ENCODE measurements around the gene BOD1L2.

Gene BOD1L2

DNA sequence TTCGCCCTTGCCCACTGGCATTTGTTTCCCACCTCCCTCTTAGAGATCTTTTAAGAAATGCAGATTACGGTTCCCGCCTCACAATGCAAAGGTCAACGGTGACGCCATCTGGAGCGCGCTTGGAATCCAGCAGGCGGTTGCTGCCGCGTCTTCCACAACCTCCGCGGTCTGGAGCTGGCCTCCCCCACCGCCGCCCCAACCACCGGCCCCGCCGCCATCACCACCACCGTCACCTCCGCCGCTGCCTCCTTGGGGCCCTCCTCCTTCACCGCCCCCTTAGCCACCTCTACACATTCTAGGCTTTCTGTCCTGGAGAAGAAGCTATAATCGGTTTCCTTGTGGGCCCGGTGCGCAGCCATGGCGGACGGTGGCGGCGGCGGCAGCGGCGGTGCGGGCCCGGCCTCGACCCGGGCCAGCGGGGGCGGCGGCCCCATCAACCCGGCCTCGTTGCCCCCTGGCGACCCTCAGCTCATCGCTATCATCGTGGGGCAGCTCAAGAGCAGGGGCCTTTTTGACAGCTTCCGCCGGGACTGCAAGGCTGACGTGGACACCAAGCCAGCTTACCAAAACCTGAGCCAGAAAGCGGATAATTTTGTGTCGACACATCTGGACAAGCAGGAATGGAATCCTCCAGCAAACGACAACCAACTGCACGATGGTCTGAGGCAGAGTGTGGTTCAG, at the start of gene BOD1L2:
TSS of gene BOD1L2 (plus strand) at position 132 of the 681 bp plus-strand sequence. CDS start at position 358, 226 bp downstream.
- Mint-ChIP-seq H3K27me3 (peaks cover 16% of the 10 kb centered on the region), H3K27ac (no peak within 1 kb of the TSS), H3K4me1 (peaks cover 4% of the 10 kb centered on the region), H3K4me3 (no peak within 1 kb of the TSS), H3K9me3 (peaks cover 7% of the 10 kb centered on the region), H3K36me3 (peaks cover 2% of the 10 kb centered on the region)
- no peak for DNase-seq (ENCODE audit: low spot score in 2 of 2)
- ATAC-seq (ENCODE audit: low read depth): no peak

DNA sequence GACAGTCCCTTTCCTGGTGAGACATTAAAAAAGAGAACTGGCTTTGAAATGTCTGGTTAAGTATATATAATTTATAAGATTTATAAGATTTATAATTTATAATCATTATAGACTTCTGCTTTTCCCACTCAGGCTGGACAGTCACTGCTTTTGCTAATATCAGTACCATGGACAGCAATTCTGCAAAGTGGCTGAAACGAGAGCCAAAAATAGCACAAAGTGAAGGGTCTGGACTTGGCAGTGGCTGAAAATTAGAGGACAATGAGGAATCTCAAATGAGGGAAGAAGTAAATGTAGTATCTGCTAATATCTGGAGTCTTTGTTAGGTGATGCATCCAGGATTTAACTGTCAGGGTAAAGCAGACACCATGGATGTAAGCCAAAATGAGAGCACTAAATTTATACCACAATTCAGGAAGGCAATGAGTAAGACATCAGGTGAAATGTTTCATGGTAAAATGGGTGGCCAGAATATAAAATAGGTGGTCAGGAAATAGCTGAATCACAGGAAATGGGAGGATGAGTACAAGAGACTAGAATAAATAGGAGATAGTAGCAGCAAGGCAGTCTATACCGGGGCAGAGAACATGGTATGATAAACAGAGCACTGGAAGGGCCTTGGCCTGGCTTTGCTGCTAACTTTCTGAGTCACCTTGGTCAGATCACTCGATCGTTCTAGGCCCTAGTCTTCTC, 39.6 kb upstream of the BOD1L2 start:
- Mint-ChIP-seq H3K9me3 (peaks cover 7% of the 10 kb centered on the region), H3K27ac (no peak overlapping the region), H3K27me3 (peaks cover 15% of the 10 kb centered on the region), H3K36me3 (no peaks in the 10 kb centered on the region), H3K4me1 (no peaks in the 10 kb centered on the region), H3K4me3 (no peak overlapping the region)
- no peak for ATAC-seq (ENCODE audit: low read depth)
- no peak for DNase-seq (ENCODE audit: low spot score in 2 of 2)

DNA sequence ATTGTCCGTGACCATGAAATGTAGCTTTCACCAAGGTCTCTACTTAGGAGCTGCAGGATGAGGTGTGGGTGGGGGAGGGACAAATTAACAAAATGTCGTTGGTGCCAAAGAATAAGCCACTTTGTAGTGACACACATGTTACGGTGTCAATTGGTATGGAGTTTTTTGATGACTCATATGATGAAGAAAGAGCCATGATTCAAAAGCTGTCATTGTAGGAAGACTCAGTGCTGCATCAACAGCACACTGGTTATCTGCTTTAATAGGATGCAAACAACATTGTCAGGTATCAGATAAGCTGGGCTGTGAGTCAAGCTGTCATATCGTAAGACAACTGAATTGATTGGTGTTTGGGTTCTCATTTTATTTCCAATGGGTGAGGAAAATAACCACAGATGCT, 36.6 kb upstream of the BOD1L2 start:
- Mint-ChIP-seq H3K4me1 (no peaks in the 10 kb centered on the region), H3K4me3 (no peak overlapping the region), H3K9me3 (peaks cover 1% of the 10 kb centered on the region), H3K27me3 (peaks cover 13% of the 10 kb centered on the region), H3K27ac (no peak overlapping the region), H3K36me3 (no peaks in the 10 kb centered on the region)
- ATAC-seq (ENCODE audit: low read depth) (no peak), DNase-seq (ENCODE audit: low spot score in 2 of 2) (no peak)

DNA sequence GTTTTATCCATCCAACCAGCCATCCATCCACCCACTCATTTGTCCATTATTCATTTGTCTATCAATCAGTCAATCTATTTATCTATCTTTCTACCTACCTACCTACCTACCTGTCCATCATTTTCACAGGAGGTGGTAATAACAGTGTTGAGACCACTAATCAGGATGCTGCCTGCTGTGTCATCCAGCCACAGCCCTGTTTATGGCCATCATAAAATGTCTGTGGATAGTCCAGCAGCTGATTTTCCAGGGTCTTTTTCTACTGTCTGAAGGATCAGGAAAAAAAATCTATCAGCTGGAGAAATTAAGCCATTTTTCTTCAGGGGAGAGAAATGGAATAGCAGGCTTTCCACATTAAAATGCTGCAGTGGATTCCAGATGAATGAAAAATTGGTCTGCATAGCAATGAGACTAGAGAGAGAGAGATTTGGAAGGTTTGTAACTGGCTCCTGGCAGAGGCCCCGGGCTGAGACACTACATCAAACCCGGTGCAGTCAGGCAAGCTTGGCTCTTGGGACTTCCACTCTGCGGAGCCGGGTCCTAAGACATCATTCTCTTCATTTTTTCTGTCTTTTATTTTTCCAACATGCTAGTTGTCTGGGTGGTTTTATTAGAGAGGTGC, 33.0 kb upstream of the BOD1L2 start:
- no peak for ATAC-seq (ENCODE audit: low read depth)
- no peaks in the 10 kb centered on the region for H3K9me3 Mint-ChIP-seq
- no peaks in the 10 kb centered on the region for H3K4me1 Mint-ChIP-seq
- peaks cover 13% of the 10 kb centered on the region for H3K27me3 Mint-ChIP-seq
- no peak overlapping the region for H3K4me3 Mint-ChIP-seq
- no peak overlapping the region for H3K27ac Mint-ChIP-seq
- no peak for DNase-seq (ENCODE audit: low spot score in 2 of 2)
- H3K36me3 Mint-ChIP-seq: no peaks in the 10 kb centered on the region

DNA sequence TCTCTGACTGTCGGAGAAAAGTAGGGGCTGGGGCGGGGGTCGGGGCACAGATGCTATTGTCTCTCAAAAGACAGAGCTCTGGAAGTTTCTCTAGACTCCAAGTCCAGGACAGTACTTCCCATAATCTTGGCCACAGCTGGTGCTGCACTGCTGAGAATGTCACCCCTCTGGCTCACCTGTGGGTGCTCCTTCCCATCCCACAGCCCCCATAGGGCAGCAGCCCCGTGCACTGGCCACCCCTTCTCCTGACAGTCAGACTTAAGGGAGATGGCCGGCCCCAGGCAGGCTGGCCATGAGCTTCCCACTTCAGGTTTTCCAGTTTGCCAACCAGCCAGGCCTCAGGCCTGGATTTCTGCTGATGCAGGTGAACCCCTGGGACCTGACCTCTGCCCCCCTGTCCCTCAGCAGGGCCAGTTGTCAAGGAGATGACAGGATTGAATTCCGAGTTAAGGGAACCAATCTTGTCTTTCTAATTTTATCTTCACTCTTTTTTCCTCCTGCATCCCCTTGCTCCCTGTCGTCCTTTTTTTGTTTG, 30.2 kb upstream of the BOD1L2 start:
- Mint-ChIP-seq H3K27ac (no peak overlapping the region), H3K36me3 (no peaks in the 10 kb centered on the region), H3K9me3 (no peaks in the 10 kb centered on the region), H3K4me1 (no peaks in the 10 kb centered on the region), H3K27me3 (peaks cover 16% of the 10 kb centered on the region), H3K4me3 (no peak overlapping the region)
- ATAC-seq (ENCODE audit: low read depth) (no peak), DNase-seq (ENCODE audit: low spot score in 2 of 2) (no peak)

DNA sequence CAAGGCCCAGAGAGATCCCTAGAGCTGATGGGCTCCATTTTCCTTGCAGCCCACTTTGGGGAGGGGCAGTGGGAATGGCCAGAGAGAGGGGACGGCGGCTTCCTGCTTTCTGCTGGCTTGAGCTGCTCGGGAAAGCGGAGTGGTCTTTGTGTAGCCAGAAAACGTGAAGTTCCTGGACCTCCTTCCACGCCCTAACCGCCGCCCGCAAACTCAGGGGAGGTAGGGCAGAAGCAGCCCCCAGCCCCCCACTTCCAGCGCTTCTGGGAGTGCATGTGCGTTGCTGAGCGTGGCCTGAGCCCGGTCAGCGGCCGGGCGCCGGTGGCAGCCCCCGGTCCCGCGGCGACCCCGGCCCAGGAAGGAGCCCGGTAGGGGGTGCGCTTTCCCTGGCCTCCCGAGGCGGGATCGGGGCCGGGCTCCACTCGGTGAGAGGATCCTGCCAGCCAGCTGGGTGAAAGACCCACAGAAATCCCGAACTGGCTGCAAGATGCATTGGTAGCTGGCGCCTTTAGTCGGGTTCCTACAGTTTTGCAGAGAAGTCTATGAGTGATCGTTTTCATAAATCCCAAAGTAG, 25.3 kb upstream of the BOD1L2 start:
- no peaks in the 10 kb centered on the region for H3K36me3 Mint-ChIP-seq
- no peaks in the 10 kb centered on the region for H3K9me3 Mint-ChIP-seq
- peaks cover 14% of the 10 kb centered on the region for H3K27me3 Mint-ChIP-seq
- no peaks in the 10 kb centered on the region for H3K4me1 Mint-ChIP-seq
- DNase-seq (ENCODE audit: low spot score in 2 of 2) (no peak), ATAC-seq (ENCODE audit: low read depth) (no peak)
- H3K27ac Mint-ChIP-seq: no peak overlapping the region
- no peak overlapping the region for H3K4me3 Mint-ChIP-seq

DNA sequence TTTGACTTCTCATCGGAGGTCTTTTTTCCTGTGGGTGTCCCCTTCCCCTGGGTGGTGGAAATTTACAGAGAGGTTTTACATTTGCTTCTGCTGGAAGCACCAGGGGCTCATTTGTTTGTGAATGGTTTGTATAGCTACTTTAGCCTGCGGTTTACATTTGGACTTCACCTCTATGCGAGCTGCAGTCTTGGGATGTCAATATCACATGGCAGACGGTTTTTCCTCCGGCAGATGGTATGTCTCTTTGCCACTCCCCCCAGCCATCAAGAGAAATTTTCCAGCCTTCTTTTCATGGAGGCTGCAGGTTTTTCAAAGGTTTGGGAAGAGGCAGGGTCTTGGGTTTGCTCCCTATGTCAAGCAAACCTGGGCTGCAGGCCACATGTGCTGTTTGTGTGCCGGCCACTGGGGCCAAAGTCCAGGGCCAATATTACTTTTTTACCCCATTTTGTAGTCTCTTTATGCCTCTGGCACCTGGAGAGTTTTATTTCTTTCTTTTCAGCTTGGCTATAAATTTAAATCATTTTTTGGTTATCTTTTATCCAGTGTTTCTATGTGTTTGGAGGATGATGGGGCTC, 23.9 kb upstream of the BOD1L2 start:
- no peaks in the 10 kb centered on the region for H3K4me1 Mint-ChIP-seq
- H3K27me3 Mint-ChIP-seq: peaks cover 16% of the 10 kb centered on the region
- DNase-seq (ENCODE audit: low spot score in 2 of 2) (no peak), ATAC-seq (ENCODE audit: low read depth) (no peak)
- H3K27ac Mint-ChIP-seq: no peak overlapping the region
- H3K9me3 Mint-ChIP-seq: no peaks in the 10 kb centered on the region
- H3K4me3 Mint-ChIP-seq: no peak overlapping the region
- no peaks in the 10 kb centered on the region for H3K36me3 Mint-ChIP-seq

DNA sequence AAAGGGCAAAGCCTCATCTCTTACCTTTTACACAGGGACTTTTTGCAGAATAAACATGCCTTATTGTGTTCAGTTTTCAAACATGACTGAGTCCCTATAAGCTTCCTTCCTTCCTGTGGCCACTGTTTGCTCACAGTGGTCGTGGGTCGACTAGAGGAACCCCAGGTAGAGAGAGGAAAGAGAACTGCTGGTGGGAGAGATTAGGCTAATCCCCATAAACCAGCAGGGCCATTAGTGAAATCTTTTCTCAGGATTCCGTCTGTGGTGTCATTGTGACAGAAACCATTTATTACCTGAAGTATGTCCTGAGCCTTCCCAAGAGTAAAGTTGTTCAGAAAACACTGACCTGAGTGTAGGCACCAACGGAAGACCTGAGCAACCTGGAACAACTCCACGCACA, 21.3 kb upstream of the BOD1L2 start:
- H3K4me1 Mint-ChIP-seq: no peaks in the 10 kb centered on the region
- no peaks in the 10 kb centered on the region for H3K36me3 Mint-ChIP-seq
- H3K27me3 Mint-ChIP-seq: peaks cover 19% of the 10 kb centered on the region
- H3K4me3 Mint-ChIP-seq: no peak overlapping the region
- ATAC-seq (ENCODE audit: low read depth): no peak
- DNase-seq (ENCODE audit: low spot score in 2 of 2): no peak
- no peak overlapping the region for H3K27ac Mint-ChIP-seq
- no peaks in the 10 kb centered on the region for H3K9me3 Mint-ChIP-seq

DNA sequence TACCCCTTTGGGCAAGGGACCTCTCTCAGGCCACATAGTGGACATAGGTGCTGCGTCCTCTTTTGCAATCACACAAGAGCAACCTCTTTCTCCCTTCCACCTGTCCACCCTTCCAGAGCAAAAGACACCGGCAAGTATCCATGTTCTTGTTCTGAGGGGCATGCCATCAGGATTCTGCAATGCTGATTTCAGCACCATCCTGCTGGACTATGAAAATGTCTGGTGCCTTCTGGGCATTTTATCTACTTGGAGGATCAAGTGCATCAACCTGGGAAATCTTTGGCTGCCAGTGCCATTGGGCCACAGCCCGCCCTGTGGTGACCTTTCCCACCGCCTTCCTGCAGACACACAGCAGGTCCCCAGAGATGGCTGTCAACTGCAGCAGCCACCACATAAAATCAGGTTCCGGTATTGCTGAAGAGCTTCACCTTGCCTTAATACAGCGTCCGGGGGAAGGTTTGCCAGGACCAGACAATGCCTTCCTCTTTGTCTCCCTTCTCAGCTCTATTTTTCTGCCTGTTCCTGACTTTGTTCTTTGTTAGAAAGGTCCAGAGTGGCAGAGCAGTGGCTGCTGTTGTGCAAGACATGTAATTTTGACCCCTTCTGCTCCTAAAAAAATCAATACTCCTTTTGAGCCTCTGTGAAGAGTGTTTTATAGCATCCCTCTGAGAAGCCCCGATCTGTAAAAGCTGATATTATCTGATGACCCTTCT, 18.5 kb upstream of the BOD1L2 start:
- Mint-ChIP-seq H3K4me1 (no peaks in the 10 kb centered on the region), H3K9me3 (no peaks in the 10 kb centered on the region), H3K36me3 (no peaks in the 10 kb centered on the region), H3K27me3 (peaks cover 14% of the 10 kb centered on the region), H3K27ac (no peak overlapping the region), H3K4me3 (no peak overlapping the region)
- ATAC-seq (ENCODE audit: low read depth) (no peak), DNase-seq (ENCODE audit: low spot score in 2 of 2) (no peak)

DNA sequence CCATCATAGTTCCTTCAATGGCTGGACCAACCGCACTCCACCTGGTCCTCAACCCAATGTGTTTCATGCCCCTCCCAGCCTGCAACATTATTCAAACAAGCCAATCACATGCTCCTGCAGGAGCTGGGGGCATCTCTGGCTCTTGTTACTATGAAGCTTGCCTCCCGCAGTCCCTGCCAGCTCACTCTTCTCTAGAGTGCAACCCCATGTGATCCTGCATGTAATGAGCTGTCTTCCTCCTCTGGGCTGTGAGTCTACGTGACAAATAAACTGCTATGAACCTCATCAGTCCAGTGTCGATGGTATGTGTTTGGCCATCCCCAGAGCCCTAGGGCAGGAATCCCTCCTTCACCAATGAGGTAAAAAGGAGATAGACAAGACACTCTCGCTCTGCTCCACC, 15.8 kb upstream of the BOD1L2 start:
- Mint-ChIP-seq H3K4me1 (no peaks in the 10 kb centered on the region), H3K27me3 (peaks cover 12% of the 10 kb centered on the region), H3K4me3 (no peak overlapping the region), H3K36me3 (no peaks in the 10 kb centered on the region), H3K9me3 (no peaks in the 10 kb centered on the region), H3K27ac (no peak overlapping the region)
- DNase-seq (ENCODE audit: low spot score in 2 of 2) (no peak), ATAC-seq (ENCODE audit: low read depth) (no peak)

DNA sequence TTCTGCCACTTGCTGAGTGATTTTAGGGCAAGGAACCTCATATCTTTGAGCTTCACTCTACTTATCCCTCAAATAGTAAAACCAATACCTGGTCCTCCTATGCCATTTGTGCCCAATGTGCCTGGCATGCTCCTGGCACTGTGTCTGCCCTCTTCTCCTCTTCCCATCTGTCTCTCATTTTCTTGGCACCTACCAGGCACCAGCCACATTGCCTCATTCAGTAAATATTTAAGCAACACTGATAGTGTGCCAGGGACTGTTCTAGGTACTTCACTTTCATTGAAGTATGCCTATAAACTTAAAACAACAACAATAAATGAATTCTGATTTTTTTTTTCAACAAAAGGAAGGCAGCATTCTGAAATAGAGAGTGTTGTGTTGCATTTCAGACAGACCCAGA, 15.1 kb upstream of the BOD1L2 start:
- Mint-ChIP-seq H3K4me1 (no peaks in the 10 kb centered on the region), H3K27ac (no peak overlapping the region), H3K9me3 (no peaks in the 10 kb centered on the region), H3K27me3 (peaks cover 14% of the 10 kb centered on the region), H3K4me3 (no peak overlapping the region), H3K36me3 (no peaks in the 10 kb centered on the region)
- no peak for DNase-seq (ENCODE audit: low spot score in 2 of 2)
- no peak for ATAC-seq (ENCODE audit: low read depth)

DNA sequence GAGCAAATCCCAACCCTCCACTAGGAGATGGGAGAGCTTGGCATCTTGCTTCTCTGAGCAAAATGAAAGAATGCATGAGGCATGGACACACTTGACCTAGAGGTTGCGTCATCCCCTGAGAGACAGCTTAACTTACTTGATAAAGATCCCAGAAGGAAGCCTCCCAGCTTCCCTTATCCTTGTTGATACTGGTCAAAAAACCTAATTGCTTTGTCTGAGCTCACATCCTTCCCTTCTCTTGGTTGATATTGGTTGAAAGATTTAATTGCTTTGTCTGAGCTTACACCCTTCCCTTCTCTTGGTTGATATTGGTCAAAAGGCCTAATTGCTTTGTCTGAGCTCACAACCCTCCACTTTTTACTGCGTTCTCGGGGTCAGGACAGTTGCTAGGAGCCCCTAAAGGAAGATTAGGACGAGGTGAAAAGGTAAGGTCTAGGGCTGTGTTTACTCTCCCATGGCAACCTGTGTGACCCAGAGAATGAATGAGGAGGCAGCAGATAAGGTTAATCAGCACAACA, 12.2 kb upstream of the BOD1L2 start:
- H3K4me1 Mint-ChIP-seq: no peaks in the 10 kb centered on the region
- H3K27me3 Mint-ChIP-seq: peaks cover 11% of the 10 kb centered on the region
- H3K27ac Mint-ChIP-seq: no peak overlapping the region
- H3K36me3 Mint-ChIP-seq: no peaks in the 10 kb centered on the region
- ATAC-seq (ENCODE audit: low read depth): no peak
- no peak overlapping the region for H3K4me3 Mint-ChIP-seq
- no peak for DNase-seq (ENCODE audit: low spot score in 2 of 2)
- H3K9me3 Mint-ChIP-seq: no peaks in the 10 kb centered on the region

DNA sequence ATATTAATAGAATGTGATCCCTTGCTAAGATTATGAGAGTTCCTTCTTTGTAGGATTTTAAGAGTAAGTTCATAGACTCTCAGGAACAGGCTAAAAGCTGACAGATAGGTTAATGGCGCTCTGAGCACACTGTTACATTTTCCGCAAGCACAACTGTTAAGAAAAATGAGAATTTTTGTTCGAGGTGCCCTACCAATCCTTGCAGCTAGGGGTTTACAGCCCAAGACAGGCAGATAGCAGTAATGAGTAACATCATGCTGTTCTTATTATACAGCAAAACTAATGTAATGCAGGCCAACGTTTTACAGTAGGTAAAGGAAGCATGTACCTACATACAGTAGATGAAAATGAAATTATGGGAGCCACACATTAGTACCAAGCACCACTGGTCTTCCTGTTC, 11.2 kb upstream of the BOD1L2 start:
- DNase-seq (ENCODE audit: low spot score in 2 of 2): no peak
- H3K36me3 Mint-ChIP-seq: no peaks in the 10 kb centered on the region
- H3K27me3 Mint-ChIP-seq: peaks cover 14% of the 10 kb centered on the region

More for the DNA sequence above, 11.2 kb upstream of the BOD1L2 start:
- Mint-ChIP-seq H3K9me3 (peaks cover 2% of the 10 kb centered on the region), H3K27ac (no peak overlapping the region), H3K4me3 (no peak overlapping the region), H3K4me1 (no peaks in the 10 kb centered on the region)
- no peak for ATAC-seq (ENCODE audit: low read depth)

All from memory B cell (primary cell).